ENCODE results near the gene NIPBL.

DNA sequence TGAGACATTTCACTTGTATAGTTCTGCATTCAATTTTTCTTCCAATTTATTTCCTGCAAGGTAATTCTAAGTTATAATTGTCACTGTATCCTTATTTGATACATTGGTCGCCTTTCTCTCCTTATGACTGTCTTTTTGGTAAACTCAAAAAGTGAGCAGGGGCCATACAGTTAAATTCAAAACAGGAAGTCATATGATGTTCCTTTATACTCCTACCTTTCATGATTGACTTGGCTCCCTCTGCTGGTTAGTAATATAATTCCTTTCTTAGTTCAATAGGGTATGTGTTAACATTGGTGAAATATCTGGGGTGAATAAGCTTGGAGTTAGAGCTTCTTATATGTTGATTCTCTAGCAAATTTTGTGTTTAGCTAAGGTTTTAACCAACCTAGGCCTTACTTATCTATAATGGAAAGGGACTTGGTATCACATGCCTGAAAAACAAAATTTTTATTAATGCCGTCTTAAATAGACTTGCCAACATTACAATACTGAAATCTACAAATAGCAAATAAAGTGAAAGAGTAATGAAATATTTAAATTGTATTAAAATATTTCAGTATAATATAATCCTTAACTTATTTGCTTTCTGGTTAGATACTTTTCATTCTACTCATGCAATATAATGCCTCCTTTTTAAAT lies 6.0 kb upstream of the NIPBL start:
- TF ChIP-seq GATA3 (IDR thresholded peaks at IDR 0.05; ENCODE audit: low read depth, low read length), result no peak
- no peak for TF ChIP-seq GATA2 (IDR thresholded peaks at IDR 0.05; ENCODE audit: low read depth, low read length)

Measured in SH-SY5Y (cell line).